B cell (primary cell): Measurements from ENCODE around the gene CTTNBP2NL. TPM values are rescaled to one million over a fixed set of nuclear protein-coding genes. Genes with fewer than 3 reads are reported as not detected.
"Not testable (repeated sequence)": the region's sequence is repeated elsewhere in the genome, so short reads cannot be mapped to it uniquely, and the experiment has no call there.

Experiments
- ATAC-seq: fragments of 200-7000 bp; cut with Tn5 transposase; one replicate; pipeline ENCODE4 v1.10.0; 2021; ENCODE audit warnings: low read depth, mild to moderate bottlenecking, moderate number of reproducible peaks, moderate library complexity
- CTCF ChIA-PET: fragments of 350-600 bp; sonication (Branson Sonifier 250); formaldehyde crosslinking; loops from one replicate; lab custom pipeline; 2021; ENCODE audit warnings: antibody characterized with exemption, inconsistent platforms; lab: Charles Lee
- POLR2A ChIA-PET: fragments of 350-600 bp; sonication (Branson Sonifier 250); formaldehyde crosslinking; loops from one replicate; lab custom pipeline; 2021; ENCODE audit warnings: antibody characterized with exemption; lab: Charles Lee
- DNase-seq: peaks from one replicate; pipeline ENCODE4 v3.0.0; 2013
- H2AFZ ChIP-seq: 2 replicates; pipeline ENCODE4 v1.6.1; 2012; ENCODE audit warnings: mild to moderate bottlenecking, low read depth, low read length; ENCODE audit not compliant: insufficient read depth, poor library complexity, severe bottlenecking
- H3K27ac ChIP-seq, 2 donors: 1 replicate in 1 of 2; 2 replicates in 1 of 2; pipeline ENCODE4 v1.5.1; 2012 to 2013; ENCODE audit warnings: low read length in 2 of 2, mild to moderate bottlenecking in 2 of 2, moderate library complexity in 1 of 2
- H3K27me3 ChIP-seq, 4 experiments: fragments of 200-600 bp in 1 of 4; sonication (generic) in 1 of 4; replicated peaks in 1 of 4; 1 replicate in 2 of 4; 2 replicates in 2 of 4; pipeline versions ENCODE4 v1.6.1 to v1.7.0; 2013 to 2016; ENCODE audit warnings: low read length in 3 of 4, mild to moderate bottlenecking in 2 of 4, mixed read lengths in 1 of 4, moderate library complexity in 1 of 4; ENCODE audit not compliant: insufficient read depth in 4 of 4, control insufficient read depth in 3 of 4; ENCODE audit errors: control extremely low read depth in 1 of 4
- H3K36me3 ChIP-seq, 2 experiments: replicated peaks in 1 of 2; 1 replicate in 1 of 2; 2 replicates in 1 of 2; pipeline versions ENCODE4 v1.6.1 to v1.7.1; 2013; ENCODE audit warnings: low read length in 1 of 2; ENCODE audit not compliant: insufficient read depth in 2 of 2, control insufficient read depth in 1 of 2; ENCODE audit errors: control extremely low read depth in 1 of 2, extremely low read depth in 1 of 2
- H3K4me1 ChIP-seq, 2 donors: fragments of 200-600 bp in 1 of 2; sonication (generic) in 1 of 2; 1 replicate in 1 of 2; 2 replicates in 1 of 2; pipeline versions ENCODE4 v1.5.1 to v1.6.1; 2013 to 2017; ENCODE audit warnings: low read length in 2 of 2; ENCODE audit not compliant: control insufficient read depth in 2 of 2, insufficient read depth in 2 of 2
- H3K4me2 ChIP-seq: replicated peaks from 2 replicates; pipeline ENCODE3; 2012; ENCODE audit warnings: mild to moderate bottlenecking, low read depth, low read length; ENCODE audit not compliant: poor library complexity, severe bottlenecking
- H3K4me3 ChIP-seq, 5 experiments: fragments of 200-600 bp in 1 of 5; sonication (generic) in 1 of 5; 1 replicate in 3 of 5; 2 replicates in 2 of 5; pipeline versions ENCODE4 v1.5.1 to v1.7.0; 2011 to 2016; ENCODE audit warnings: low read length in 4 of 5, mild to moderate bottlenecking in 4 of 5, low read depth in 2 of 5, control low read depth in 1 of 5, moderate library complexity in 1 of 5; ENCODE audit not compliant: insufficient read depth in 1 of 5; ENCODE audit errors: control extremely low read depth in 1 of 5, extremely low read depth in 1 of 5
- H3K79me2 ChIP-seq: fragments of 200-600 bp; sonication (generic); one replicate; pipeline ENCODE4 v1.6.0; 2016; ENCODE audit warnings: low read length; ENCODE audit not compliant: control insufficient read depth, insufficient read depth
- H3K9ac ChIP-seq: fragments of 200-600 bp; sonication (generic); 2 replicates; pipeline ENCODE4 v1.6.1; 2017; ENCODE audit warnings: mild to moderate bottlenecking, low read length, moderate library complexity
- H3K9me3 ChIP-seq, 3 donors: one replicate each; pipeline versions ENCODE4 v1.6.1 to v1.7.1; 2013; ENCODE audit warnings: low read length in 2 of 3; ENCODE audit not compliant: control insufficient read depth in 2 of 3, insufficient read depth in 1 of 3; ENCODE audit errors: control extremely low read depth in 1 of 3
- H4K20me1 ChIP-seq: 2 replicates; pipeline ENCODE4 v1.6.0; 2012; ENCODE audit warnings: mild to moderate bottlenecking, low read length; ENCODE audit not compliant: insufficient read depth, control insufficient read depth, poor library complexity, severe bottlenecking
- H3K27ac Mint-ChIP-seq: one replicate; pipeline ENCODE4 v1.8.0; 2021; ENCODE audit warnings: mixed read lengths
- H3K27me3 Mint-ChIP-seq: one replicate; pipeline ENCODE4 v1.8.0; 2021; ENCODE audit warnings: mixed read lengths
- H3K4me1 Mint-ChIP-seq: one replicate; pipeline ENCODE4 v1.8.0; 2021; ENCODE audit warnings: mixed read lengths
- H3K4me3 Mint-ChIP-seq: one replicate; pipeline ENCODE4 v1.8.0; 2021; ENCODE audit warnings: mixed read lengths
- H3K9me3 Mint-ChIP-seq: one replicate; pipeline ENCODE4 v1.8.0; 2022; ENCODE audit warnings: mixed read lengths; ENCODE audit not compliant: insufficient read depth
- EZH2 ChIP-seq: IDR thresholded peaks from 2 replicates; pipeline ENCODE4 v1.6.1; 2012; ENCODE audit warnings: borderline replicate concordance, low read depth, mild to moderate bottlenecking, moderate library complexity, low read length; ENCODE audit not compliant: insufficient read depth, poor library complexity, severe bottlenecking
- WGBS: methylation state at CpG from one replicate; pipeline ENCODE4 v1.1.5; 2013; ENCODE audit warnings: missing lambda C conversion rate; ENCODE audit not compliant: insufficient coverage; 5-methylcytosine and 5-hydroxymethylcytosine counted together
- intact Hi-C: fragments of 100-400 bp; cut with micrococcal nuclease; formaldehyde crosslinking; loops from one replicate; pipeline ENCODE4 v1.10.0; 2022
- polyA plus RNA-seq: library from polyadenylated mRNA; depleted of rRNA; stranded (reverse); fragments of >200 nt; gene quantifications from 2 replicates; pipeline ENCODE4 v1.2.3, GENCODE V29; 2012
- total RNA-seq, 2 donors: library from RNA; stranded (reverse); fragments of 120-200 nt in 1 of 2; gene quantifications; 1 replicate in 1 of 2; 2 replicates in 1 of 2; pipeline versions ENCODE4 v1.2.3 to v1.2.4, GENCODE V29; 2013 to 2022
- TF ChIP-seq, protein P1 (sequence below): fragments of 200-600 bp; IDR thresholded peaks from one replicate; pipeline ENCODE4 v1.8.0; 2022; ENCODE audit warnings: antibody characterized with exemption, mild to moderate bottlenecking

Gene CTTNBP2NL
- total and polyA plus RNA-seq, 2 donors (not counting 1 experiment from before 2014, with no cell fraction given), result 0.46 to 28.9 TPM

DNA sequence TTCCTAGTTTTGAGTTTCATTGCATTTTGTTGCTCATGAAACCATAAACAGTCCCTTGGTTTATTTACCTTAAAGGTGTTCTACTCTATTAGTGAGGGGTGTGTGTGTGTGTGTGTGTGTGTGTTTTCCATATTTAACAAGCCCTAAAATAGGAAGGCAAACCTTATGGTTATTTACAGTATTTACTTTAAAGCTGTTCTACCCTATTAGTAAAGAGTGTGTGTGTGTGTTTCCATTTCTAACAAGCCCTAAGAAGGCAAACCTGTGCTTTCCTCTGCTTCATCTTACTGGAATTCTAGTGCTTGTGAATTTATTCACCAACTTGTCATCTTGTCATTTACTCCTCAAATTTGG is 53.6 kb downstream of the CTTNBP2NL start:
- H3K9me3 Mint-ChIP-seq, result no peaks in the 10 kb centered on the region
- H2AFZ ChIP-seq, result no peak overlapping the region
- no peaks in the 10 kb centered on the region for H3K36me3 ChIP-seq
- DNase-seq (no peak), ATAC-seq (no peak)
- H3K27me3 Mint-ChIP-seq, result peaks cover 4% of the 10 kb centered on the region
- H3K27ac Mint-ChIP-seq, result no peak overlapping the region
- H4K20me1 ChIP-seq, result no peaks in the 10 kb centered on the region
- H3K9ac ChIP-seq, result no peak overlapping the region
- H3K4me3 ChIP-seq, result no peak overlapping the region
- H3K4me2 ChIP-seq, result no peak overlapping the region
- POLR2A ChIA-PET, result no interaction called here
- H3K9me3 ChIP-seq, result no peaks in the 10 kb centered on the region
- H3K27me3 ChIP-seq, result no peaks in the 10 kb centered on the region
- no peak overlapping the region for H3K27ac ChIP-seq
- H3K4me1 Mint-ChIP-seq, result no peaks in the 10 kb centered on the region
- H3K4me3 Mint-ChIP-seq, result no peak overlapping the region
- no peak for TF ChIP-seq EZH2
- TF ChIP-seq, protein P1, sequence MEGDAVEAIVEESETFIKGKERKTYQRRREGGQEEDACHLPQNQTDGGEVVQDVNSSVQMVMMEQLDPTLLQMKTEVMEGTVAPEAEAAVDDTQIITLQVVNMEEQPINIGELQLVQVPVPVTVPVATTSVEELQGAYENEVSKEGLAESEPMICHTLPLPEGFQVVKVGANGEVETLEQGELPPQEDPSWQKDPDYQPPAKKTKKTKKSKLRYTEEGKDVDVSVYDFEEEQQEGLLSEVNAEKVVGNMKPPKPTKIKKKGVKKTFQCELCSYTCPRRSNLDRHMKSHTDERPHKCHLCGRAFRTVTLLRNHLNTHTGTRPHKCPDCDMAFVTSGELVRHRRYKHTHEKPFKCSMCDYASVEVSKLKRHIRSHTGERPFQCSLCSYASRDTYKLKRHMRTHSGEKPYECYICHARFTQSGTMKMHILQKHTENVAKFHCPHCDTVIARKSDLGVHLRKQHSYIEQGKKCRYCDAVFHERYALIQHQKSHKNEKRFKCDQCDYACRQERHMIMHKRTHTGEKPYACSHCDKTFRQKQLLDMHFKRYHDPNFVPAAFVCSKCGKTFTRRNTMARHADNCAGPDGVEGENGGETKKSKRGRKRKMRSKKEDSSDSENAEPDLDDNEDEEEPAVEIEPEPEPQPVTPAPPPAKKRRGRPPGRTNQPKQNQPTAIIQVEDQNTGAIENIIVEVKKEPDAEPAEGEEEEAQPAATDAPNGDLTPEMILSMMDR, result no peak
- H3K4me1 ChIP-seq, result no peaks in the 10 kb centered on the region
- CTCF ChIA-PET, result no interaction called here
- H3K79me2 ChIP-seq, result no peaks in the 10 kb centered on the region
- intact Hi-C loops, result no loop called here

DNA sequence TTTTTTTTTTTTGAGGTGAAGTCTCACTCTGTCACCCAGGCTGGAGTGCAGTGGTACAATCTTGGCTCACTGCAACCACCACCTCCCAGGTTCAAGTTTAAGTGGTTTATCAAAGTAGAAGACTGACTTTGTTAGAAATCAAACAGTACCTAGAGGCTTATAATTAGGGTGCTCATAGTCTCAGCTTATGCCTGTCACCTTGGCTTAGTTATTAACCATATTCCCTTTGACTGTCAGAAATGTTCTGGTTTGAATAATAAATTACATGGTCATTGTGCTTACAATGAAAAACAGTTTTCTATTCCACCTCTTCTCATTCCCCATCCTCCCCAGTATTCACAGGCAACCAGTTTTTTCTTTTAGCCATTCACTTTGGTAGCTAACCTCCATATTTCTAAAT is 54.8 kb downstream of the CTTNBP2NL start:
- no peaks in the 10 kb centered on the region for H3K36me3 ChIP-seq
- H3K4me1 Mint-ChIP-seq, result no peaks in the 10 kb centered on the region
- no peak overlapping the region for H3K4me2 ChIP-seq
- H3K27ac ChIP-seq, result no peak overlapping the region
- H3K9ac ChIP-seq, result no peak overlapping the region
- ATAC-seq, result no peak
- CTCF ChIA-PET, result interaction anchor here (0.6 kb wide), 1 partner anchor 85 kb away, joined by 3 read pairs; no protein-coding TSS in a partner anchor
- peaks cover 8% of the 10 kb centered on the region for H3K27me3 Mint-ChIP-seq
- H3K27ac Mint-ChIP-seq, result no peak overlapping the region
- POLR2A ChIA-PET, result no interaction called here
- no peak for TF ChIP-seq EZH2
- TF ChIP-seq, protein P1, result no peak
- no peak overlapping the region for H3K4me3 ChIP-seq
- no peak overlapping the region for H3K4me3 Mint-ChIP-seq
- no peaks in the 10 kb centered on the region for H3K9me3 Mint-ChIP-seq
- intact Hi-C loops, result no loop called here
- DNase-seq, result no peak
- H4K20me1 ChIP-seq, result no peaks in the 10 kb centered on the region
- no peaks in the 10 kb centered on the region for H3K4me1 ChIP-seq
- H3K9me3 ChIP-seq, result no peaks in the 10 kb centered on the region
- H2AFZ ChIP-seq, result no peak overlapping the region
- no peaks in the 10 kb centered on the region for H3K79me2 ChIP-seq
- H3K27me3 ChIP-seq, result no peaks in the 10 kb centered on the region

DNA sequence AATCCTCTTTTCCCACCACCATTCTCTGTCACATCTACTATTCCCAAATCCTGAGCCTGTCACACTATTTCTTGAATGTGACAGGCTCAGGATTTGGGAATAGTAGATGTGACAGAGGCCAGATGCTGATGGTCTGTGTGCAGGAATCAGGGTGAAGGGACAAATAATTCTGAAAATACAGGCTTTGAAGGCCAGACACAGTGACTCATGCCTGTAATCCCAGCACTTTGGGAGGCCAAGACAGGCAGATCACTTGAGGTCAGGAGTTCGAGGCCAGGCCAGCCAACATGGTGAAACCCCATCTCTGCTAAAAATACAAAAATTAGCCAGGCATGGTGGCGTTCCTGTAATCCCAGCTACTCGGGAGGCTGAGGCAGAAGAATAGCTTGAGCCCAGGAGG is 55.3 kb downstream of the CTTNBP2NL start:
- H3K27me3 Mint-ChIP-seq, result peaks cover 13% of the 10 kb centered on the region
- H3K4me1 ChIP-seq, H2AFZ ChIP-seq, DNase-seq, H3K27ac ChIP-seq, intact Hi-C loops, H3K9me3 Mint-ChIP-seq, H3K4me1 Mint-ChIP-seq, H3K4me2 ChIP-seq, H3K9me3 ChIP-seq, H3K27ac Mint-ChIP-seq, H3K4me3 ChIP-seq, H3K79me2 ChIP-seq, H3K36me3 ChIP-seq, H4K20me1 ChIP-seq, H3K4me3 Mint-ChIP-seq, POLR2A ChIA-PET, ATAC-seq, H3K27me3 ChIP-seq, H3K9ac ChIP-seq: not testable (repeated sequence)
- CTCF ChIA-PET, result interaction anchor here (0.6 kb wide), 1 partner anchor 85 kb away, joined by 3 read pairs; no protein-coding TSS in a partner anchor
- 100% methylated on average over 1 of the region's 3 CpGs for WGBS
